GM12878 (cell line): ENCODE measurements around the gene EVPLL. TPM values are rescaled to one million over a fixed set of nuclear protein-coding genes. Genes with fewer than 3 reads are reported as not detected.
A peak's percentile ranks its signal among the peaks of the same experiment; 100 is the strongest.

ENCODE experiments used
- ATF3 ChIP-seq: IDR thresholded peaks from 2 replicates; pipeline ENCODE4 v1.6.1; 2011; ENCODE audit warnings: low read depth, mild to moderate bottlenecking, low read length, moderate library complexity, borderline replicate concordance; ENCODE audit errors: extremely low read depth
- BRCA1 ChIP-seq: IDR thresholded peaks from 2 replicates; pipeline ENCODE4 v1.6.1; 2011; ENCODE audit warnings: low read depth, low read length, improper control_type of control experiment
- CREB1 ChIP-seq: IDR thresholded peaks from 2 replicates; pipeline ENCODE4 v1.6.1; 2012; ENCODE audit warnings: low read depth, mild to moderate bottlenecking, inconsistent platforms
- DPF2 ChIP-seq: fragments of 450-650 bp; IDR thresholded peaks from 2 replicates; pipeline ENCODE4 v1.6.1; 2017; ENCODE audit warnings: mild to moderate bottlenecking
- ELK1 ChIP-seq: IDR thresholded peaks from 2 replicates; pipeline ENCODE4 v1.6.1; 2012; ENCODE audit warnings: low read depth, low read length, improper control_type of control experiment
- FOS ChIP-seq: IDR thresholded peaks from 3 replicates; pipeline ENCODE4 v1.6.1; 2011; ENCODE audit warnings: borderline replicate concordance; ENCODE audit not compliant: insufficient read length; ENCODE audit errors: extremely low read depth
- GATAD2B ChIP-seq: fragments of 450-650 bp; conservative IDR thresholded peaks from 2 replicates; pipeline ENCODE4 v1.6.1; 2017; ENCODE audit warnings: low read depth, mild to moderate bottlenecking, moderate library complexity
- HSF1 ChIP-seq: fragments of 150-350 bp; IDR thresholded peaks from 2 replicates; pipeline ENCODE4 v1.6.1; 2014; ENCODE audit warnings: mild to moderate bottlenecking, low read depth, low read length
- KAT2A ChIP-seq: conservative IDR thresholded peaks from 2 replicates; pipeline ENCODE4 v1.6.1; 2011; ENCODE audit warnings: low read depth, low read length; ENCODE audit not compliant: control insufficient read depth
- MAX ChIP-seq: IDR thresholded peaks from 2 replicates; pipeline ENCODE4 v1.6.1; 2012; ENCODE audit warnings: low read depth, low read length, improper control_type of control experiment
- MEF2B ChIP-seq: fragments of 450-650 bp; IDR thresholded peaks from 2 replicates; pipeline ENCODE4 v1.6.1; 2018; ENCODE audit warnings: mild to moderate bottlenecking, moderate library complexity; ENCODE audit not compliant: partially characterized antibody, poor library complexity, severe bottlenecking
- MYC ChIP-seq: IDR thresholded peaks from 2 replicates; pipeline ENCODE4 v1.6.1; 2011; ENCODE audit warnings: mild to moderate bottlenecking, low read length, moderate library complexity, inconsistent platforms; ENCODE audit not compliant: insufficient read depth, insufficient replicate concordance, insufficient read length, severe bottlenecking
- NR2C2 ChIP-seq: IDR thresholded peaks from 2 replicates; pipeline ENCODE4 v1.6.1; 2011; ENCODE audit warnings: borderline replicate concordance, low read depth; ENCODE audit not compliant: control insufficient read depth, insufficient read length
- NR2F1 ChIP-seq: fragments of 450-650 bp; conservative IDR thresholded peaks from 2 replicates; pipeline ENCODE4 v1.6.1; 2017; ENCODE audit warnings: mild to moderate bottlenecking
- PAX5 ChIP-seq: IDR thresholded peaks from 2 replicates; pipeline ENCODE4 v1.6.1; 2011; ENCODE audit warnings: low read depth, low read length, borderline replicate concordance
- POLR2A ChIP-seq: IDR thresholded peaks from 2 replicates; pipeline ENCODE4 v1.6.1; 2011; ENCODE audit warnings: low read depth, mild to moderate bottlenecking, low read length
- RAD21 ChIP-seq: IDR thresholded peaks from 2 replicates; pipeline ENCODE4 v1.6.1; 2011; ENCODE audit warnings: mild to moderate bottlenecking, low read depth, low read length, moderate library complexity; ENCODE audit not compliant: insufficient read depth
- SREBF2 ChIP-seq: IDR thresholded peaks from 2 replicates; pipeline ENCODE4 v1.6.1; 2012; ENCODE audit warnings: mild to moderate bottlenecking, low read length
- TCF7 ChIP-seq: IDR thresholded peaks from 2 replicates; pipeline ENCODE4 v1.6.1; 2014; ENCODE audit warnings: antibody characterized with exemption, borderline replicate concordance
- USF1 ChIP-seq: IDR thresholded peaks from 2 replicates; pipeline ENCODE4 v1.6.1; 2011; ENCODE audit warnings: borderline replicate concordance, low read depth, mild to moderate bottlenecking, moderate library complexity, mixed read lengths, low read length; ENCODE audit not compliant: insufficient read depth; ENCODE audit errors: extremely low read length
- WRNIP1 ChIP-seq: IDR thresholded peaks from 2 replicates; pipeline ENCODE4 v1.6.1; 2011; ENCODE audit warnings: low read depth, low read length, improper control_type of control experiment, borderline replicate concordance
- ZNF217 ChIP-seq: fragments of 450-650 bp; IDR thresholded peaks from 2 replicates; pipeline ENCODE4 v1.6.1; 2017; ENCODE audit warnings: antibody characterized with exemption, mild to moderate bottlenecking
- polyA plus RNA-seq, 11 experiments: library from polyadenylated mRNA; depleted of rRNA in 4 of 11; unstranded in 6 of 11; stranded (reverse) in 5 of 11; fragments of >200 nt; fragmentation: Nextera tagmentation in 4 of 11; fragmentation: Illumina TruSeq in 1 of 11; extraction: Ambion mirVana in 4 of 11; extraction: Trizol in 1 of 11; gene quantifications; 1 replicate in 1 of 11; 2 replicates in 10 of 11; pipeline versions ENCODE4 v1.2.1 to v1.2.3, GENCODE V29; 2011 to 2016; ENCODE audit warnings: inconsistent platforms in 2 of 11, missing spikeins in 2 of 11, low read depth in 1 of 11
- total RNA-seq, 4 experiments: library from RNA; depleted of rRNA in 3 of 4; stranded (reverse); fragments of >200 nt in 3 of 4; fragmentation: Illumina TruSeq in 1 of 4; extraction: Trizol in 1 of 4; gene quantifications; 2 replicates each; pipeline versions ENCODE4 v1.2.1 to v1.2.3, GENCODE V29; 2013 to 2021

The EVPLL gene
- total and polyA plus RNA-seq, 10 of the 15 experiments (the other 5 are each of a cell fraction or from before 2014, with no cell fraction given) = not detected

GRCh38 chr17:18363101-18364049, 14.2 kb upstream of the EVPLL start, which contains the start of gene SHMT1 (continued):
- TF ChIP-seq NR2C2 (no peak), SREBF2 (no peak), GATAD2B (peak; percentile 86), HSF1 (no peak), KAT2A (no peak), ATF3 (peak; percentile 54; the same call in 1 of the 2 replicates), MYC (peak; percentile 46), POLR2A (peak; percentile 88), CREB1 (0 out of 2 replicates have a peak, but pooled peaks have one; percentile 30), USF1 (peak; percentile 92), MAX (peak; percentile 79), NR2F1 (peak; percentile 69), ZNF217 (peak; percentile 43; the same call in 1 of the 2 replicates), TCF7 (no peak), DPF2 (peak; percentile 76), ELK1 (no peak), FOS (no peak), PAX5 (peak; percentile 63; the same call in 1 of the 2 replicates), RAD21 (no peak), BRCA1 (no peak), WRNIP1 (no peak), MEF2B (no peak)
